GM12873 (cell line): ENCODE data around the gene SMC2.

Experiments used
- TF ChIP-seq, protein P1 (sequence below): IDR thresholded peaks from 2 replicates; pipeline ENCODE4 v1.5.1; 2012; ENCODE audit warnings: low read depth, mild to moderate bottlenecking, moderate library complexity, low read length, control low read depth; ENCODE audit not compliant: insufficient read depth; ENCODE audit errors: missing control alignments

SMC2 gene

DNA sequence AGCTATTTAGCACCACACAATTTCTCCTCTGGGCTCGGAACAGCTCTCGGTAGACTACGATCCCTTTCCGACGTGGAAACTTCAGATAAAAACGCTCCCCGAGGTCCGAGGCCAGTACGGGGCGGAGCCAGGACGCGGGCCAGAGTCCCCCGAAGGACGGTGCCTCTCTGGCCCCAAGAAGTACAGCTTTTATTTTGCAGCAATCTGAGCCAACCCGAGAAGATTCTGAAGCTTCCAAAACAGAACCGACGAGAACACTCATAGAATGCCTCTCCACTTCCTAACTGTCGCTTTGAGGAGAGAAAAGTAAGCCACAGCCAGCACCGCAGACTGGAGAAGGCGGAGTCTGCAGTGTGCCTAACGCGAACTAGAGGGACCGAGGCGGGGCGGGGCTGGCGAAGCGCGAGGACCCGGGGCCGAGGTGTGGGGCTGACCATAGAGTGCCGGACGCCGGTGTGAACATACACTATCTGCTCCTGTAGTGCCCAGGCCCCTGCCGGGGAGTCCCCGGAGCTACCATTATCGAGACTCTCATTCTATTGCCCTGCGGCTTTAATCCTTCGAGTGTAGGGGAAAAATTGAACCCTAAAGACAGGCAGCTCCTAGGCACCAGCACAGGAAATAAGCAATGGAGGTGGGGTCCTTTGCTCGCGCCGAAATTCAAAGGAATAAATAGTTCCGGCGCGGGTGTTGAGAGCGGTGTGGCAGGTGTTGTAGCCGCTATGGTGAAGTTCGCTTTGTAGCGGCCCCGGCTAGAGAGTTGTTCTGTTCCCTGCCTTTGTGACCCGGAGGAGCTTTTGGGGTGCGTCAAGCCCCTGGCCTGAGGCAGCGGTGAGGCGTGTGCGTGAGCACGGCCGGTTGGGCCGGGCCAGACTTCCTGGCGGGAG lies at the start of gene SMC2:
Gene SMC2, plus strand, starts transcription at position 663 of the 887 bp plus-strand sequence. CDS start 1,076 bp downstream, outside the sequence.
- TF ChIP-seq, protein P1, sequence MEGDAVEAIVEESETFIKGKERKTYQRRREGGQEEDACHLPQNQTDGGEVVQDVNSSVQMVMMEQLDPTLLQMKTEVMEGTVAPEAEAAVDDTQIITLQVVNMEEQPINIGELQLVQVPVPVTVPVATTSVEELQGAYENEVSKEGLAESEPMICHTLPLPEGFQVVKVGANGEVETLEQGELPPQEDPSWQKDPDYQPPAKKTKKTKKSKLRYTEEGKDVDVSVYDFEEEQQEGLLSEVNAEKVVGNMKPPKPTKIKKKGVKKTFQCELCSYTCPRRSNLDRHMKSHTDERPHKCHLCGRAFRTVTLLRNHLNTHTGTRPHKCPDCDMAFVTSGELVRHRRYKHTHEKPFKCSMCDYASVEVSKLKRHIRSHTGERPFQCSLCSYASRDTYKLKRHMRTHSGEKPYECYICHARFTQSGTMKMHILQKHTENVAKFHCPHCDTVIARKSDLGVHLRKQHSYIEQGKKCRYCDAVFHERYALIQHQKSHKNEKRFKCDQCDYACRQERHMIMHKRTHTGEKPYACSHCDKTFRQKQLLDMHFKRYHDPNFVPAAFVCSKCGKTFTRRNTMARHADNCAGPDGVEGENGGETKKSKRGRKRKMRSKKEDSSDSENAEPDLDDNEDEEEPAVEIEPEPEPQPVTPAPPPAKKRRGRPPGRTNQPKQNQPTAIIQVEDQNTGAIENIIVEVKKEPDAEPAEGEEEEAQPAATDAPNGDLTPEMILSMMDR, result no peak

DNA sequence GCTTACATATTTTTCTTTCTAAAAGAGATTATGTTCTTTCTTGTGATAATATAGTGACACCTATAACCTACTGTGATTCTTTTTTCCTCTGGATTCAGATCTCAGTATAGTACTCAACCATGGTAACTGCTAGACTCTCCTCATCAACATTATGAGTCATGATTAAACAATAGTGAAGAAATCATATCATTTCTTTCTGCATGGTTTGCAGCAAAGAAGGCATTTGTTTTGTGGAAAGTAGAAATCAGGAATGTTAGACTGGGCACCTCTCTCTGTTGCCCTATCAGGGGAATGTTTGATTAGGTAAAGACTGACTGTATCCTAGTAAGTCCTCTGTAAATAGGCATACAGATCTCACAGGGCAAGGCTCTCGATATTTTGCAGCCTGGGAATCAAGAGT lies 25.6 kb upstream of the SMC2 start:
- TF ChIP-seq, protein P1, result no peak

DNA sequence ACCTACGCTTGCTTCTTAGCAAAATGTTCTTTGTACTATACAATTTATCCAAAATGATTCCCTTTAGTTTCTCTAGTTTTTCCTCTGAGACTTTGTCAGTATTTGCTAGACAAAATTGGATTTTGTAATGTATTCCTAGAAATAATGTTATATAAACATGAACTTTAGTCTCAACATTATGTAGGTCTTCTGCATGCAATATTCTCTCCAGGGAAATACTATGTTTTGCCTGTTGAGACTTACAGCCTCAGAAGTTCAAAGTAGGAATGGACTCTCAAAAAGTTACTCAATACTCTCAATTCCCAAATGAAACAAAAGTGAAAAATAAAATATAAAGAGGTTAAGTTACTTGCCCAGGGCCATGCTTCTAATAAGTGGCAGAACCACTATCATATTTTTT lies 24.8 kb upstream of the SMC2 start:
- TF ChIP-seq, protein P1, result no peak

DNA sequence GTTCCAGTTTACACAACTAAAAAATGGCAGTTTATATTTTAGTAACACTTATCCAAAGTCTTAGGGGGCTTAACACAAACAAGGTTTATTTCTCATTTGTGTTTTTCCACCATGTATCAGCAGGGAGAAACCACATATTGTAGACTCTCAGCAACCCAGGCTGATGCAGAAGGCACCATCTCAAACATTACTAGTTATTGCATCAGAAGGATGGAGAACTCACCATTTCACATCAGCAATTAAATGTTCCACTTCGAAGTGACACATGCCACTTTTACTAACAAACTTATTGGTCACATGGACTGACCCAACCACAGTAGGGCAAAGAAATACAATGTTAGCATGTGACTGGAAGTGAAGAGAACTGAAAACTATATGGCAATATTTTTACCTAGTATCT lies 22.5 kb upstream of the SMC2 start:
- TF ChIP-seq, protein P1, result no peak

DNA sequence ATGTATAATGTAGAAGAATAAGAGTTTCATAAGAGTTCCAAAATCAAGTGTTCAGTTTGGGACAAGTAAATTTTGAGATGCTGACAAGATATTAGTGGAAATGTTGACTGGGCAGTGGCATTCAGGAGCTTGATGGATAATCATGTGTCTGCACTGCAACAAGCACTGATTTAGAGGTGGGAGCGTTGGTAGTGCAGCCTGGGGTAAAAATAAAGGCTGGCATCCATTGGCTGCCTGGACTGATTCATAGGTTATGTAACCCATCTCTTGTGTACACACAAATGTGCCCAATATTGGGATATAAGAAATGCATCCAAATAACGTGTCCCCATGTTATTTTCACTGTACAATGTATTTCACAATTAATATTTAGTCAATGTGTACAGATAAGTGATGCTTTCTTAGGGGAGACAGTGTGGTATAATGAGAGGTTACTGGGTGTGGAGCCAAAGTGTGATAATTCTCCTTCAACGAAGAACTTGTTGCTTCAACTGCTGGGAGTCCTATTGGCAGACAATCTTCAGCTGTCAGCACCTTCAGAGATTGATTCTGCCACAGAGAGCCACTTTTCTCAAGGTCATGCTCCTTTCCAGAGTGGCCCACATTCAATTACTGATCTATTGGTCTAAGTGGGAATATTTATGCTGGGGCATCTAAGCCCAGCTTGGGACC lies 20.9 kb upstream of the SMC2 start:
- TF ChIP-seq, protein P1, result no peak

DNA sequence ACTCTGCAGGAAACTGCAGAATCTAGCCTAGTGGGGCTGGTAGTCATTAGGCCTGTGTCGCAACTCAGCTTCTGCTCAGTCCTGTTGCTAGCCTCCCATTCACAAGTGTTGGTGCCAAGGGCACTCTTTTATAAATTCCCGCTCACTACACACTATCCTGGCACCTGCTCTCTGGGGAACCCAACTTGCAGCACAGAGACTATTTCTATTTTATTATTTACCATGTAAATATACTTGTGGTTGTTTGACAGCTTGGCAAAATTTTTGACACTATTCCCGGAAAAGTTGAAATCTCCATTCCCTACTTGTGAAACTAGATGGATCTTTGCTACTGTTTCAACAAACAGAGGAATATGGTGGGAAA lies 20.4 kb upstream of the SMC2 start:
- TF ChIP-seq, protein P1, result no peak

DNA sequence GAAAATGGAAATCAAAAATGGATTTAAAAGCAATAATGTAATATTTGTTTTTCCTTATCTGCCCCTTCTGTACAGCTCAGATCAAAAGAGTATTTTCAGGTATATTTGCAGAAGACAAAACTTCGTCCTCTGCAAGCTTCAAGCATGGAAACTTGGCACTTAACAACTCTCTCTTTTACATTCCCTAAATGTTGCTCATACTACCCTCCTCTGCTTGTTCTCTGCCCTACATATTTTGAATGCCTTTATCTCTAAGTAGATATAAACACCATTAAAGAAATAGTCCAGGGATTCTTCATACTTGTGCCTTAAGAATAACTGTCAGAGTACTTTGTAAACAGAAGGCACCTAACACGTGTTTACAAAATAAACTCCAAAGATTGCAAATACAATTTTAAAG lies 19.2 kb upstream of the SMC2 start:
- TF ChIP-seq, protein P1, result no peak
